ENCODE data around the gene ACO2. TPM values are rescaled to one million over a fixed set of nuclear protein-coding genes. Genes with fewer than 3 reads are reported as not detected.
"Not testable (repeated sequence)": the region's sequence is repeated elsewhere in the genome, so short reads cannot be mapped to it uniquely, and the experiment has no call there.

ACO2 gene
- polyA plus RNA-seq, 2 donors: 22.6 to 59.7 TPM

- Histone ChIP-seq H3K27ac (ENCODE audit: low read depth in 2 of 2, low read length in 1 of 2) (peak overlapping the region in 1 of 2 donors; percentile 43), H3K36me3 (ENCODE audit: control insufficient read depth in 2 of 2, insufficient read depth in 2 of 2, low read length in 1 of 2) (peaks cover 1 to 3% of the 10 kb centered on the region in 2 donors), H3K4me1 (ENCODE audit: control insufficient read depth in 2 of 2, insufficient read depth in 2 of 2, low read length in 1 of 2) (peaks cover 0 to 2% of the 10 kb centered on the region in 2 donors), H3K4me3 (ENCODE audit: low read depth in 1 of 2, low read length in 2 of 2) (peak overlapping the region in 1 of 2 donors; percentile 91), H3K9me3 (ENCODE audit: control insufficient read depth in 2 of 2, insufficient read depth in 1 of 2, low read depth in 1 of 2, low read length in 1 of 2) (no peaks in the 10 kb centered on the region), H3K27me3 (ENCODE audit: control insufficient read depth in 1 of 2, insufficient read depth in 2 of 2, low read length in 2 of 2) (no peaks in the 10 kb centered on the region)
- WGBS, 2 donors: 22 to 25% methylated on average over 21 of the region's 21 CpGs
Measured at GRCh38 chr22:41544671-41545476, 76.0 kb downstream of the ACO2 start.

DNA sequence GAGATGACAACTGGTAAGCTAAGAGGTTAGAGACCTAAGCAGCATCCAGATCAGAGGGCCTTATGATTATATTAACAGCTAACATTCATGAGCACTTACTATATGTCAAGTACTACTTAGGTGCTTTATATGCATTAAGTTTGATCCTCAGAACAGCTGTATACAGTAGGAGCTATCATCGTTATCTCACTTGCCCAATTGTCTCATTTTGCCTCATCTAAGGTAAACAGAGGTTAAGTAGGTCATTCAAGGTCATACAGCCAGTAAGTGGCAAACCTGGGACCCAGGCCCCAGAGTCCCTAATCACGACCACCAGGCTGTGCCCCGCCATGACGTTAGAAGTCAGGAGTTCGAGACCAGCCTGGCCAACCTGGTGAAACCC is 79.9 kb downstream of the ACO2 start:
- Histone ChIP-seq H3K27me3 (ENCODE audit: control insufficient read depth in 1 of 2, insufficient read depth in 2 of 2, low read length in 2 of 2) (no peaks in the 10 kb centered on the region), H3K9me3 (ENCODE audit: control insufficient read depth in 2 of 2, insufficient read depth in 1 of 2, low read depth in 1 of 2, low read length in 1 of 2) (no peaks in the 10 kb centered on the region), H3K36me3 (ENCODE audit: control insufficient read depth in 2 of 2, insufficient read depth in 2 of 2, low read length in 1 of 2) (no peaks in the 10 kb centered on the region), H3K27ac (ENCODE audit: low read depth in 2 of 2, low read length in 1 of 2) (no peak overlapping the region), H3K4me1 (ENCODE audit: control insufficient read depth in 2 of 2, insufficient read depth in 2 of 2, low read length in 1 of 2) (peaks cover 0 to 2% of the 10 kb centered on the region in 2 donors), H3K4me3 (ENCODE audit: low read depth in 1 of 2, low read length in 2 of 2) (no peak overlapping the region)
- 89 to 91% methylated on average over 5 of the region's 5 CpGs for WGBS, 2 donors

GRCh38 chr22:41550952-41551491 is 82.1 kb downstream of the ACO2 start:
- H3K36me3 ChIP-seq (ENCODE audit: control insufficient read depth in 2 of 2, insufficient read depth in 2 of 2, low read length in 1 of 2): no peaks in the 10 kb centered on the region
- WGBS, 2 donors: 78 to 83% methylated on average over 12 of the region's 12 CpGs
- H3K27ac ChIP-seq (ENCODE audit: low read depth in 2 of 2, low read length in 1 of 2): no peak overlapping the region
- no peak overlapping the region for H3K4me3 ChIP-seq (ENCODE audit: low read depth in 1 of 2, low read length in 2 of 2)
- H3K27me3 ChIP-seq (ENCODE audit: control insufficient read depth in 1 of 2, insufficient read depth in 2 of 2, low read length in 2 of 2): no peaks in the 10 kb centered on the region
- H3K4me1 ChIP-seq (ENCODE audit: control insufficient read depth in 2 of 2, insufficient read depth in 2 of 2, low read length in 1 of 2): peaks cover 0 to 2% of the 10 kb centered on the region in 2 donors
- H3K9me3 ChIP-seq (ENCODE audit: control insufficient read depth in 2 of 2, insufficient read depth in 1 of 2, low read depth in 1 of 2, low read length in 1 of 2): no peaks in the 10 kb centered on the region

DNA sequence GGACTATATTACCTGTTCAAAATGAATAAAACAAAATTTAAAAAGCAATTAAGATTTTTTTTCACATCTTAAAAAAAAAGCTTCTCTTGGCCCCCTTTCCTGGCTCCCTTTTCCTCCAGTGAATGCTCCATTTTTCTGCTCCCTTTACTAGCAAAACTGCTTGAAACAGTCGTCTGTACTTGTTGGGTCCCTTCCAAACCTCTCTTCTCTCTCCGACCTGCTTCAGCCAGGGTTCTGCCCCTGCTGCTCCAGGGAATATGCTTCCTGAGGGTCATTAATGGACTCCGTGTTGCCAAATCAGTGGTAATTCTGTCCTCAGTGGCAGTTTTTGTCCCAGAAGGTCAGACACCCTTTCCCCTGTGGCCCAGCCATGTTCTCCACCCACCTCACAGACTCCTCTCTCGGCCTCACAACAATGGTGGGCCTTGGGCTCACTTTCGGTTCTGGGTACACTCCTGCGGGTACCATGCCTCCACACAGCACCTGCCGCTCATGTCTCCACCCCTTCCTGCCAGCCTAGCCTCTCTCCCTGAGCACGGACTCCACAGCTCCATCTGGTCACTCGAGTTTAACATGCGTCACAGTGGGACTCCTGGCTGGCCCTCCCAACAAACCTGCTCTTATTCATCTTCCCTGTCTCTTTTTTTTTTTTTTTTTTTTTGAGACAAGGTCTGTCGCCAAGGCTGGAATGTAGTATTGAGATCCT is 83.1 kb downstream of the ACO2 start:
- Histone ChIP-seq H3K36me3 (ENCODE audit: control insufficient read depth in 2 of 2, insufficient read depth in 2 of 2, low read length in 1 of 2) (no peaks in the 10 kb centered on the region), H3K27me3 (ENCODE audit: control insufficient read depth in 1 of 2, insufficient read depth in 2 of 2, low read length in 2 of 2) (no peaks in the 10 kb centered on the region), H3K27ac (ENCODE audit: low read depth in 2 of 2, low read length in 1 of 2) (no peak overlapping the region), H3K9me3 (ENCODE audit: control insufficient read depth in 2 of 2, insufficient read depth in 1 of 2, low read depth in 1 of 2, low read length in 1 of 2) (no peaks in the 10 kb centered on the region), H3K4me1 (ENCODE audit: control insufficient read depth in 2 of 2, insufficient read depth in 2 of 2, low read length in 1 of 2) (peaks cover 0 to 2% of the 10 kb centered on the region in 2 donors), H3K4me3 (ENCODE audit: low read depth in 1 of 2, low read length in 2 of 2) (no peak overlapping the region)
- WGBS, 2 donors: 68 to 71% methylated on average over 10 to 11 of the region's 11 CpGs

DNA sequence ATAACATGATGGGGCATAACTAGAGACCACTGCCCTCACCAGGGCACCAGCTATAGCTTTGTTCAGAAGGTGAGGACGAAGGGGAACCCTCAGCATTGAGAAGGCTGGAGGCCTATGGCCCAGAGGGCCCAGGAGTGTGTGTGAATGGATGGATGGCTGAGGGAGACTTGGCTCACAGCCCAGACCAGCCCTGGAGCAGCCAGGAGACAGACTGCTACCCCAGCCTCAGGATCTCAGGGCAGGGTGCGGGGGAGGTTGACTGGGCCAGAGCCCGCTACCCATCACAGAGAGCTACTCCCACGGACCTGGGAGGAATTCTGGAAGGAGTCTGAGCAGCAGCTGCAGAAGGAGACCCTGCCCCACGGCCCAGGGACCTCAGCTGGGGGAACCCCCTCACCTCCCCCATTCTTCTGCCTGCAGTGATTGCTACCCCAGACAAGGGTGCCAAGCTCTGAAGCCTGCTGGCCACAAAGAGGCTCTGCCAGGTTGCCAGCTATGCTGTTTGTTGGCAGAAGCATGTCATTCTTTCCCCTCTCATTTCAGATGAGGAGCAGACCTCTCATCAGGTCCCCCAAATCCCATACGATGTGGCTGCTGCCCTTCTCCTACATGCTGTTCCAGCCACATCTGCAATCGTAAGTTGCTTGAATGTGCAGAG is 86.5 kb downstream of the ACO2 start:
- Histone ChIP-seq H3K27ac (ENCODE audit: low read depth in 2 of 2, low read length in 1 of 2) (no peak overlapping the region), H3K4me1 (ENCODE audit: control insufficient read depth in 2 of 2, insufficient read depth in 2 of 2, low read length in 1 of 2) (peaks cover 2% of the 10 kb centered on the region in 2 donors), H3K9me3 (ENCODE audit: control insufficient read depth in 2 of 2, insufficient read depth in 1 of 2, low read depth in 1 of 2, low read length in 1 of 2) (no peaks in the 10 kb centered on the region), H3K4me3 (ENCODE audit: low read depth in 1 of 2, low read length in 2 of 2) (no peak overlapping the region), H3K36me3 (ENCODE audit: control insufficient read depth in 2 of 2, insufficient read depth in 2 of 2, low read length in 1 of 2) (no peaks in the 10 kb centered on the region), H3K27me3 (ENCODE audit: control insufficient read depth in 1 of 2, insufficient read depth in 2 of 2, low read length in 2 of 2) (no peaks in the 10 kb centered on the region)
- 79% methylated on average over 7 of the region's 7 CpGs for WGBS, 2 donors

DNA sequence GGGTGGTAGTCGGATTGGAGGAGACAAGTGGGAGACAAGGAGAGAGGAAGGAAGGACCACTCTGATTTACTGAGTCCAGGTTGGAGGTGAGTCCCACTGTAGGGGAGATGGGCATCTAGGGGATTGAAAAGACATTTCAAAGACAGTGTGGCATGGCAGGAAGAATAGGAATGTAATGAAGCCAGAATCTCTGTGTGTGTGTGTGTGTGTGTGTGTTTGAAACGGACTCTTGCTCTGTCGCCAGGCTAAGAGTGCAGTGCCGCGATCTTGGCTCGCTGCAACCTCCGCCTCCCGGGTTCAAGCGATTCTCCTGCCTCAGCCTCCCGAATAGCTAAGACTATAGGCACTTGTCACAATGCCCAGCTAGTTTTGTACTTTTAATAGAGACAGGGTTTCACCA is 87.6 kb downstream of the ACO2 start:
- H3K27me3 ChIP-seq (ENCODE audit: control insufficient read depth in 1 of 2, insufficient read depth in 2 of 2, low read length in 2 of 2): no peaks in the 10 kb centered on the region
- H3K27ac ChIP-seq (ENCODE audit: low read depth in 2 of 2, low read length in 1 of 2): no peak overlapping the region
- H3K36me3 ChIP-seq (ENCODE audit: control insufficient read depth in 2 of 2, insufficient read depth in 2 of 2, low read length in 1 of 2): no peaks in the 10 kb centered on the region
- H3K9me3 ChIP-seq (ENCODE audit: control insufficient read depth in 2 of 2, insufficient read depth in 1 of 2, low read depth in 1 of 2, low read length in 1 of 2): no peaks in the 10 kb centered on the region
- H3K4me3 ChIP-seq (ENCODE audit: low read depth in 1 of 2, low read length in 2 of 2): no peak overlapping the region
- 82 to 85% methylated on average over 10 of the region's 10 CpGs for WGBS, 2 donors
- H3K4me1 ChIP-seq (ENCODE audit: control insufficient read depth in 2 of 2, insufficient read depth in 2 of 2, low read length in 1 of 2): peaks cover 2% of the 10 kb centered on the region in 2 donors

GRCh38 chr22:41557401-41558240 is 88.7 kb downstream of the ACO2 start:
- Histone ChIP-seq H3K27me3 (ENCODE audit: control insufficient read depth in 1 of 2, insufficient read depth in 2 of 2, low read length in 2 of 2) (no peaks in the 10 kb centered on the region), H3K4me1 (ENCODE audit: control insufficient read depth in 2 of 2, insufficient read depth in 2 of 2, low read length in 1 of 2) (peaks cover 0 to 2% of the 10 kb centered on the region in 2 donors), H3K36me3 (ENCODE audit: control insufficient read depth in 2 of 2, insufficient read depth in 2 of 2, low read length in 1 of 2) (no peaks in the 10 kb centered on the region), H3K9me3 (ENCODE audit: control insufficient read depth in 2 of 2, insufficient read depth in 1 of 2, low read depth in 1 of 2, low read length in 1 of 2) (no peaks in the 10 kb centered on the region), H3K4me3 (ENCODE audit: low read depth in 1 of 2, low read length in 2 of 2) (no peak overlapping the region), H3K27ac (ENCODE audit: low read depth in 2 of 2, low read length in 1 of 2) (peak overlapping the region in 1 of 2 donors; percentile 63)
- WGBS, 2 donors: 42 to 48% methylated on average over 19 of the region's 19 CpGs

DNA sequence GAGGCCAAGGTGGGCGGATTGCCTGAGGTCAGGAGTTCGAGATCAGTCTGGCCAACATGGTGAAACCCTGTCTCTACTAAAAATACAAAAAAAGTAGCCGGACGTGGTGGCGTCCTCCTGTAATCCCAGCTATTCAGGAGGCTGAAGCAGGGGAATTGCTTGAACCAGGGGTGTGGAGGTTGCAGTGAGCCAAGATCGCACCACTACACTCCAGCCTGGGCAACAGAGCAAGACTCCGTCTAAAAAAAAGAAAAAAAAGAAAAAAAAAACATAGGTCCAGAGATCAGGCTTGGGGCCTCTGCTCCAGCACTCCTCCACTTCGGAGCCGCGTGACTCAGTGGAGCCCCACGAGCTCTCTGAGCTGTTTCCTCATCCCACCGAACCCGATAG is 89.3 kb downstream of the ACO2 start:
- H3K27ac ChIP-seq (ENCODE audit: low read depth in 2 of 2, low read length in 1 of 2); H3K9me3 ChIP-seq (ENCODE audit: control insufficient read depth in 2 of 2, insufficient read depth in 1 of 2, low read depth in 1 of 2, low read length in 1 of 2); H3K4me3 ChIP-seq (ENCODE audit: low read depth in 1 of 2, low read length in 2 of 2); H3K4me1 ChIP-seq (ENCODE audit: control insufficient read depth in 2 of 2, insufficient read depth in 2 of 2, low read length in 1 of 2); H3K27me3 ChIP-seq (ENCODE audit: control insufficient read depth in 1 of 2, insufficient read depth in 2 of 2, low read length in 2 of 2); H3K36me3 ChIP-seq (ENCODE audit: control insufficient read depth in 2 of 2, insufficient read depth in 2 of 2, low read length in 1 of 2): not testable (repeated sequence)
- 91 to 93% methylated on average over 13 of the region's 13 CpGs for WGBS, 2 donors

- peak overlapping the region in 1 of 2 donors; percentile 21 for H3K27ac ChIP-seq (ENCODE audit: low read depth in 2 of 2, low read length in 1 of 2)
- H3K4me1 ChIP-seq (ENCODE audit: control insufficient read depth in 2 of 2, insufficient read depth in 2 of 2, low read length in 1 of 2): peaks cover 0 to 7% of the 10 kb centered on the region in 2 donors
- H3K9me3 ChIP-seq (ENCODE audit: control insufficient read depth in 2 of 2, insufficient read depth in 1 of 2, low read depth in 1 of 2, low read length in 1 of 2): no peaks in the 10 kb centered on the region
- no peaks in the 10 kb centered on the region for H3K36me3 ChIP-seq (ENCODE audit: control insufficient read depth in 2 of 2, insufficient read depth in 2 of 2, low read length in 1 of 2)
- no peak overlapping the region for H3K4me3 ChIP-seq (ENCODE audit: low read depth in 1 of 2, low read length in 2 of 2)
- WGBS, 2 donors: 58 to 71% methylated on average over 6 of the region's 6 CpGs
- H3K27me3 ChIP-seq (ENCODE audit: control insufficient read depth in 1 of 2, insufficient read depth in 2 of 2, low read length in 2 of 2): no peaks in the 10 kb centered on the region
Measured at GRCh38 chr22:41560095-41560471, 91.2 kb downstream of the ACO2 start.
